Fibroblast of mammary gland (primary cell): Measurements from ENCODE around the gene PKDREJ.

ENCODE experiments used
- DNase-seq: peaks from one replicate; pipeline ENCODE4 v3.0.0-alpha.2; 2010; ENCODE audit warnings: low read depth
- H3K4me3 ChIP-seq: 2 replicates; pipeline ENCODE4 v1.5.1; 2011; ENCODE audit warnings: low read depth, mild to moderate bottlenecking, low read length, moderate library complexity; ENCODE audit not compliant: control insufficient read depth
- TF ChIP-seq, protein P1 (sequence below): conservative IDR thresholded peaks from 2 replicates; pipeline ENCODE4 v1.5.1; 2011; ENCODE audit warnings: low read depth, low read length, inconsistent platforms; ENCODE audit not compliant: control insufficient read depth, insufficient read depth

PKDREJ gene

DNA sequence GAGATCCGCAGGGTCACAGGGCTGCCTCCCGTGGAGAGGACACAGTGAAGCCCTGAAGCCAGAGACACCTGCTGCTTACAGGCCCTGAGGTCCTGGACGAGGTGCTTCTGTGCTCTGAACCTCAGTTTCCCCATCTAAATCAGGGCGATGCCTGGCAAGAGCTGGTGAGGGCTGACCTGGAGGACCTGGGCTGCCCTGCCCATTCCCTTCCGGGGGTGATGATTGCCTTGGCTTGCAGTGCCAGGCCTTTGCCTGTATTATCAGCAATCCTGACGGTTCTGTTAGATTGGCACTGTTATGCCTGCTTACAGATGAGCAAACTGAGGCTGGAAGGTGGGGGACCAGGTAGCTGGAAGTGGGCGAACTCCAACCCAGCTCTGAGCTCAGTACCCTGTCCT, 25.7 kb upstream of the PKDREJ start:
- TF ChIP-seq, protein P1, sequence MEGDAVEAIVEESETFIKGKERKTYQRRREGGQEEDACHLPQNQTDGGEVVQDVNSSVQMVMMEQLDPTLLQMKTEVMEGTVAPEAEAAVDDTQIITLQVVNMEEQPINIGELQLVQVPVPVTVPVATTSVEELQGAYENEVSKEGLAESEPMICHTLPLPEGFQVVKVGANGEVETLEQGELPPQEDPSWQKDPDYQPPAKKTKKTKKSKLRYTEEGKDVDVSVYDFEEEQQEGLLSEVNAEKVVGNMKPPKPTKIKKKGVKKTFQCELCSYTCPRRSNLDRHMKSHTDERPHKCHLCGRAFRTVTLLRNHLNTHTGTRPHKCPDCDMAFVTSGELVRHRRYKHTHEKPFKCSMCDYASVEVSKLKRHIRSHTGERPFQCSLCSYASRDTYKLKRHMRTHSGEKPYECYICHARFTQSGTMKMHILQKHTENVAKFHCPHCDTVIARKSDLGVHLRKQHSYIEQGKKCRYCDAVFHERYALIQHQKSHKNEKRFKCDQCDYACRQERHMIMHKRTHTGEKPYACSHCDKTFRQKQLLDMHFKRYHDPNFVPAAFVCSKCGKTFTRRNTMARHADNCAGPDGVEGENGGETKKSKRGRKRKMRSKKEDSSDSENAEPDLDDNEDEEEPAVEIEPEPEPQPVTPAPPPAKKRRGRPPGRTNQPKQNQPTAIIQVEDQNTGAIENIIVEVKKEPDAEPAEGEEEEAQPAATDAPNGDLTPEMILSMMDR, result no peak
- H3K4me3 ChIP-seq, result no peak overlapping the region
- DNase-seq, result no peak

DNA sequence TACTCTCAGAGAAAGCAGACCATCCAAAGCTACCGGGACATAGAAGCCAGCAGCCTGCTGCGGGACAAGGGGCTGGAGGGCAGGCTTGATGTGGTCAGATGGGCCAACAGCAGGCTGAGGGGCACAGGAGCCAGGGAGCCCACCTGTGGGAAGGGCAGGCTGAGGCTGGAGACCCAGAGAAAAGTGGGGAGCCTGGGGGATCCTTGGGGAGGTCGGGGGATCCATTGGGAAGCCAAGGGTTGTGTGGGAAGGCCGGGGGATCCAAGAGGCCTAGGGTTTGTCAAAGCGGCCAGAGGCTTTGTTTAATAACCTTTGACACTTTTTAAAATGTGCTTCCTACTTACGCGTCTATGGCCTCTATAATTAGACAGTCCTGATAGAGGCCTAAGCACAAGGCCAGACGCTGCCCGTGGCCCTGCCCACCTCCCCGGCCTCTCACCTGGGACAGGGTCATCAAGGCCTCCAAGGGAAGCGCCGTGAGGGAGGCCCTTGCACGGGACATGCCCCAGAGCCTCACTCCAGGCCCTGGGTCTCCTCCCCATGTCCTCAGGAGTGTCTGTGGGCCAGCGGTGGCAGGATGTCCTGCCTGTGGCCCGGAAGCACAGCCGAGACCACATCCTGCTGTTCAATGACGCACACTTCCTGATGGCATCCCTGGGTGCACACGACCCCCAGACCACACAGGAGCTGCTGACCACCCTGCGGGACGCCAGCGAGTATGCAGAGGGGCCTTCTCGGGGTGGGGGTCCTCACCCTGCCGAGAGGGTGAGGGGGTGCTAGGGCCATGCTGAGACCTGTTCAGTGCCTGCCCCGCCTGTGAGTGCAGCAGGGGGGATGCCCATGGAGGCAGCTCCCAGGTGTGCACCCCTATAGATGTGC, 25.0 kb upstream of the PKDREJ start:
- TF ChIP-seq, protein P1, result no peak
- H3K4me3 ChIP-seq, result no peak overlapping the region
- DNase-seq, result no peak

DNA sequence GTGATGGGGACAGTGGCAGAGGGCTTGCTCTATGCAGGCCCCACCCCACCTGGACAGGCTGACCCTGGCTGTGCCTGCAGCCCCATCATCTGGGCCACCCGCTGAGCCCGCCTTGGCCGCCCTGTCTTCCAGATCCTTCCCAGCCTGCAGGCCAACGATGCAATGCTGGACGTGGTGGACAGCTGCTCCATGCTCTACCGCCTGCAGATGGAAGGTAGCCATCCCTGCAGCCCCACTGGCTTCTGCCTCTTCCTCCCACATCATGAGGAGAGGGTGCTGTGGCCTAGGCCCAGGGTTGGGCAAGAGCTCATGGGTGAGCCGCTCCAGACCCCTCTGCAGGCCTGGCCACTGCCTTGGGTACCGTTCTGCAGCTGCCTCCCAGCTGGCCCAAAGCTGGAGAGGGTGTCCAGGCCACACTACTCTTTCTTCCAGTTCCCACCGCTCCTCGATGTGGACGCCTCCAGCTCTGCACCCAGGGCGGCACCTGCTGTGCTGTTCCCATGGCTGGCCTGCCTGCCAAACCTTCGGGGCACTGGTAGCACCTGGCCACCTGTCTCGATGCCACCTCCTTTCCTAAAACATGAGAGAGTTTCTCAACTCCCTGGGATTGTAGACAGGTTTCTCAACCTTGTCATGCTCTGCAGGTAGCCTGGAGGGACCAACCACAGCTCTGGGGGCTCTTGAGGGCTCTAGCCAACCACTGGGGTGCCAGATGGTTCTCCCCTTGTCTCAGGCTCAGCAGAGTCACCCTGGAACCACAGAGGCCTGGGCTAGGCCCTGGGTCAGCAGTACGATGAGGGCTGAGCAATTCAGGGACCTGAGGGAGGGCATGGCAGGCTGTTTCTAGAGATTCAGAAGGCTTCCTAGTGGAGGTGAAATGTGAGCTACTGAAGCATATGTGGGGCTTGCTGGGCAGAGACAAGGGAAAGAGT, 24.1 kb upstream of the PKDREJ start:
- TF ChIP-seq, protein P1, result no peak
- no peak overlapping the region for H3K4me3 ChIP-seq
- DNase-seq, result no peak

DNA sequence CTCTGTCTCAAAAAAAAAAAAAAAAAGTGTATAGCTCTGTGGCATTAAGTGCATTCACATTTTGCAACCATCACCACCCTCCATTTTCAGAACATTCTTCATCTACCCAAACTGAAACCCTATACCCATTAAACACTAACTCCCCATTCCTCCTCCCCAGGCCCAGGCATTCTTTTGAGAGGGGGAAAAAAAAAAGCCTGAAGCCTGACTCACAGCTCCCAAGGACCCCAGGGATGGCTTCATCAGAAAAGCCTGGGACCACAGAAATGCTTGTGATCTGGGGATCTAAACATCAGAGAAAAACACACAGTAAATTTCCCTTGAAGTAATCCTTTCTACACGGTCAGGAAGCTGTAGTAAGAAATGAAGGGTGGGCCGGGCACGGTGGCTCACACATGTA, 22.9 kb upstream of the PKDREJ start:
- DNase-seq, result no peak
- no peak overlapping the region for H3K4me3 ChIP-seq
- TF ChIP-seq, protein P1, result no peak

DNA sequence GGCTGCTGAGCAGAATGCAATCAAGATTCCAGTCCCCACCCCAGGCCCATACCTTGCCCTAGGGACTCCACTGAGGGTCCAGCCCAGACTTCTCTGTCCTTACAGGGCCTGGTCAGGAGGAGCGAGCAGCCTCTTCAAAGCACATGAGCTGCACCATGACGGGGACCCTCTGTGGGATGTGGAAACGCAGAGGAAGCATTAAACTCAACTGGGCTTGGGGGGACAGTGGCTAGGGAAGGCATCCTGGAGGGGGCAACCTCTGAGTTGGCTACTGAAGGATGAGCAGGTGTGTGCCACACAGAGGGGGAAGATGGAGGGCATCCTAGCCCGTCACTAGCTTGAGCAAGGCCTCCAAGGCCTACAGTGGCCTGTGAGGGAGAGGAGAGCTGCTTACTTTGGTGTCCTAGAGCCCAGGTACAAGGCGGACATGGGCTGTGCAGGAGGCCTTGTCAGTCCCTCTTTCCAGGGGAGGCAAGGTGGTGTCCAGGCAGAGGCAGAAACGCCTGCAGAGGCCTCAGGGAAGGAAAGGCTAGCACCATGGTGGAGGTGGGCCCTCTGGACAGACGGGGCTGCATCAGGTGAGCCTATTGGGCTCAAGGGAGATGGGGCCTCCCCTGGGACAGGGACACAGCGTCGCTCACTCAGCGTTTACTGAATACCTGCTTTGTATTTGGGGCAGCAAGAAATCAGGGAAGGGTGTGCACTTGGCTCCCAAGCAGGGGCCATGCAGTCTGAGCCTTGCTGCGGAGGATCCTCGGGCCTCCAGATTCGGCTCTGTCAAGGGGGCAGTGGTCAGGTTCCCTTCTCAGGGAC, 18.9 kb upstream of the PKDREJ start:
- DNase-seq, result no peak
- TF ChIP-seq, protein P1, result no peak
- no peak overlapping the region for H3K4me3 ChIP-seq

DNA sequence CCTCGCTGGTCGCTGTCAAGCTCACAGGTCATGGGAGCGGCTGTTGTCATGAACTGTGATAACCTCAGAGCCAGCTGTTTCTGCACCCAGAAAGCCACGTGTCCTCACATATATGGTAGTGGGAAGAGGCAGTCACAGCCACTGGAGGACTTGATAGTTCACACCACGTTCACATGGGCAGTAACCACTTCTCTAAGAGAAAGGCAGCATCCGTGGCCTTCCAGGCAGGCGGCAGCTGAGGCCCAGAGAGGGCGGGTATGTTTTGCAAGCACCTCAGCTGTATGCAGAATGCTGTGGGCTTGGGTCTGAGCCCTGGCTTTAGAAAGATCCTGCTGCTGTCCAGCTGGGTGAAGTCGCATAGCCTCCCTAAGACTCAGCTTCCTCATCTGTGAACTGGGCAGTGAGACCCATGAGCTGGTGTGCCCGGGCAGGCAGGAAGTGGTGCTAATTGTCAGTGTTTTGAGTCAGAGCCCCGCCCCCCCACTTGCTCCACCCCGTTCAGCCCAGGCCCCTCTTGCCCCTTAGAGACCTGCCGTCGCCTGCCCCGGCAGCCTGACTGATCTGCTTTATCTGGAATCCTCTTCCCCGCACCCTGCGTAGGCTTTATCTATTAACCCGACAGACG, 18.0 kb upstream of the PKDREJ start:
- H3K4me3 ChIP-seq, result no peak overlapping the region
- TF ChIP-seq, protein P1, result no peak
- DNase-seq, result no peak
